ENCODE measurements around the gene LRRC10B. TPM values are rescaled to one million over a fixed set of nuclear protein-coding genes. Genes with fewer than 3 reads are reported as not detected.

LRRC10B gene
- total and polyA plus RNA-seq, 2 of the 8 experiments (the other 6 are each of a cell fraction or from before 2014, with no cell fraction given), result 0.47 to 0.71 TPM

DNA sequence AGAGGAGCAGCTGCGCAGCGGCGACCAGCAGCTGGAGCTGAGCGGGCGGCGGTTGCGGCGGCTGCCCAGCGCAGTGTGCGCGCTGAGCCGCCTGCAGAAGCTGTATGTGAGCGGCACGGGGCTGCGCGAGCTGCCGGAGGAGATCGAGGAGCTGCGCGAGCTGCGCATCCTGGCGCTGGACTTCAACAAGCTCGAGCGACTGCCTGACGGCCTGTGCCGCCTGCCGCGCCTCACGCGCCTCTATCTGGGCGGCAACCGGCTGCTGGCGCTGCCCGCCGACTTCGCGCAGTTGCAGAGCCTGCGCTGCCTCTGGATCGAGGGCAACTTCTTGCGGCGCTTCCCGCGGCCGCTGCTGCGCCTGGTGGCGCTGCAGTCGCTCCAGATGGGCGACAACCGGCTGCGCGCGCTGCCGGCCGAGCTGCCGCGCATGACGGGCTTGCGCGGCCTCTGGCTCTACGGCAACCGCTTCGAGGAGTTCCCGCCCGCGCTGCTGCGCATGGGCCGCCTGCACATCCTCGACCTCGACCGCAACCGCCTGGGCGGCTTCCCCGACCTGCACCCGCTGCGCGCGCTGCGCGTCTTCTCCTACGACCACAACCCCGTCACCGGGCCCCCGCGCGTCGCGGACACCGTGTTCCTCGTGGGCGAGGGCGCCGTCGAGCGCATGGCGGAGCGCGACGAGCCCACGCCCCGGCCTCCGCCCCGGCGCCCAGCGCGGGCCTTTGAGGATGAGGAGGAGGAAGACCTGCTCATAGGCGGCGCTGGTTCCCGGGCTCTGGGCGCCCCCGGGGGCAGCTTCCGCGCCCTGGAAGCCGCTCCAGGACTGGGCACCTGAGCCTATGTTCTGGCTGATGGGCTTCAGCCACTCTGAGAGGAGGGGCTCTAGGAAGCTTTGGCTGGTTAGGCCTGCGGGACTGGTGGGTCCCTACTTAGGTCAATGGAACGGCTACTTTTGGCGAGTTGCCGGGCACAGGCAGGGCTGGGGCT lies 787 bp downstream of the LRRC10B start:
- Histone ChIP-seq H2BK12ac (ENCODE audit: low read depth, low read length) (0 out of 2 replicates have a peak overlapping the region, but pooled peaks have one; percentile 17), H3K79me2 (ENCODE audit: control insufficient read depth in 1 of 2, insufficient read depth in 2 of 2, low read length in 2 of 2) (no peaks in the 10 kb centered on the region), H2AFZ (ENCODE audit: low read length) (no peak overlapping the region; the same call in 1 of the 2 replicates), H3K23me2 (ENCODE audit: low read depth, low read length) (peaks cover 10% of the 10 kb centered on the region; the same call in 1 of the 2 replicates), H3K4me2 (ENCODE audit: insufficient read depth in 1 of 2, low read depth in 2 of 2, low read length in 2 of 2) (peak overlapping the region; percentile 83 to 97), H4K5ac (ENCODE audit: insufficient read length, low read depth, low read length) (no peak overlapping the region), H4K20me1 (replicated peaks in 1 of 2; ENCODE audit: control insufficient read depth in 1 of 2, insufficient read depth in 2 of 2, low read length in 2 of 2) (peaks cover 0 to 1% of the 10 kb centered on the region in 2 experiments), H2AK5ac (ENCODE audit: low read depth, low read length) (no peak overlapping the region), H3K14ac (ENCODE audit: insufficient read length) (no peak overlapping the region), H2BK120ac (replicated peaks; ENCODE audit: low read depth, low read length) (no peak overlapping the region), H3K18ac (ENCODE audit: extremely low read depth, low read length) (peak overlapping the region; percentile 84; the same call in 1 of the 2 replicates), H2BK5ac (ENCODE audit: low read depth, low read length) (no peak overlapping the region; the same call in 1 of the 2 replicates), H4K91ac (replicated peaks; ENCODE audit: insufficient read length, low read length) (no peak overlapping the region), H3K27ac (ENCODE audit: low read depth, low read length) (no peak overlapping the region), H3K9me3 (ENCODE audit: insufficient read depth in 2 of 2, low read depth in 1 of 2, low read length in 1 of 2) (no peaks in the 10 kb centered on the region), H3K27me3 (replicated peaks in 1 of 4; ENCODE audit: control insufficient read depth in 3 of 4, extremely low read depth in 1 of 4, insufficient read depth in 3 of 4, low read length in 3 of 4) (peaks cover 13 to 43% (median 40%) of the 10 kb centered on the region in 4 experiments), H3K56ac (replicated peaks; ENCODE audit: insufficient read length, low read depth, low read length) (no peak overlapping the region), H3K36me3 (ENCODE audit: control insufficient read depth in 2 of 4, insufficient read depth in 4 of 4, low read length in 3 of 4) (no peaks in the 10 kb centered on the region), H3K4ac (replicated peaks; ENCODE audit: insufficient read length, low read depth, low read length) (no peak overlapping the region), H2BK15ac (ENCODE audit: low read length) (peak overlapping the region; percentile 72; the same call in 1 of the 2 replicates), H3K4me3 (ENCODE audit: extremely low read depth in 1 of 4, insufficient read depth in 2 of 4, low read depth in 3 of 4, low read length in 4 of 4) (peak overlapping the region in 3 of 4 experiments; percentile 33 to 54 (median 34); a peak in 6 of 8 replicates), H2BK20ac (ENCODE audit: low read length) (no peak overlapping the region), H4K8ac (ENCODE audit: extremely low read depth, insufficient read depth, low read length) (peak overlapping the region; percentile 51), H3K79me1 (ENCODE audit: low read depth, low read length) (no peaks in the 10 kb centered on the region; the same call in 1 of the 2 replicates), H3K4me1 (replicated peaks in 1 of 4; ENCODE audit: control insufficient read depth in 3 of 4, insufficient read depth in 4 of 4, low read length in 3 of 4) (peaks cover 4 to 43% (median 34%) of the 10 kb centered on the region in 4 experiments), H3K9ac (replicated peaks in 1 of 4; ENCODE audit: extremely low read depth in 1 of 4, low read depth in 3 of 4, low read length in 3 of 4) (no peak overlapping the region; a peak in 1 of 7 replicates), H3K23ac (ENCODE audit: insufficient read length) (no peak overlapping the region)
- POLR2A ChIA-PET (ENCODE audit: partially characterized antibody), result interaction anchor here (0.7 to 5.1 kb wide), 9 partner anchors 9 to 175 kb away, joined by 3 to 24 read pairs (median 5); partner anchors contain the start of genes CPSF7 and SDHAF2
- DNase-seq (ENCODE audit: low read depth in 1 of 2, low spot score in 2 of 2) (peak; percentile 81 to 84), FAIRE-seq (no peak)
- 7% methylated on average over 77 of the region's 117 CpGs; no CpG with 5 or more reads in 1 of the 2 experiments for WGBS, 2 experiments (ENCODE audit: extremely low coverage in 1 of 2, insufficient coverage in 1 of 2, insufficient read length in 1 of 2, insufficient replicate concordance in 2 of 2, low coverage in 1 of 2, low lambda C conversion rate in 2 of 2, missing lambda C conversion rate in 1 of 2)
- CTCF ChIA-PET (ENCODE audit: partially characterized antibody), result interaction anchor here (0.6 to 40.4 kb wide), 16 partner anchors 8 to 235 kb away, joined by 3 to 2106 read pairs (median 4); a partner anchor contains a TSS
- TF ChIP-seq RNF2 (IDR thresholded peaks at IDR 0.05; ENCODE audit: borderline replicate concordance, low read depth, low read length, missing control alignments, poor library complexity, severe bottlenecking) (peak; percentile 80), RAD21 (IDR thresholded peaks at IDR 0.05 in 1 of 2, conservative IDR thresholded peaks at IDR 0.05 in 1 of 2; ENCODE audit: low read depth in 2 of 2, low read length in 2 of 2) (peak; percentile 29 to 58; a peak in 3 of 4 replicates), MAFK (IDR thresholded peaks at IDR 0.05; ENCODE audit: low read depth, low read length) (no peak), CEBPB (IDR thresholded peaks at IDR 0.05; ENCODE audit: low read depth, low read length) (no peak), YY1 (IDR thresholded peaks at IDR 0.05; ENCODE audit: low read depth, low read length) (0 out of 2 replicates have a peak, but pooled peaks have one; percentile 14), SP4 (IDR thresholded peaks at IDR 0.05; ENCODE audit: low read length) (no peak), KDM4A (IDR thresholded peaks at IDR 0.05; ENCODE audit: low read depth, low read length, severe bottlenecking) (peak; percentile 50), CREB1 (IDR thresholded peaks at IDR 0.05) (peak; percentile 65), SIX5 (IDR thresholded peaks at IDR 0.05; ENCODE audit: low read depth, low read length) (no peak), SUZ12 (IDR thresholded peaks at IDR 0.05; ENCODE audit: low read length) (peak; percentile 65; the same call in 1 of the 2 replicates)
